SK-N-SH (cell line): Measurements from ENCODE around the gene ADAMTS6. TPM values are rescaled to one million over a fixed set of nuclear protein-coding genes. Genes with fewer than 3 reads are reported as not detected.

Experiments used
- CTCF ChIA-PET: fragments of 300-600, 350-600 bp; formaldehyde crosslinking; extraction: SDS; loops from one replicate; lab custom pipeline; 2021; lab: Yijun Ruan, JAX
- POLR2A ChIA-PET: fragments of 350-600 bp; sonication (Branson Sonifier 250); formaldehyde crosslinking; extraction: SDS; loops from one replicate; lab custom pipeline; 2020; ENCODE audit warnings: antibody characterized with exemption, inconsistent platforms; lab: Yijun Ruan, JAX
- DNase-seq: peaks from one replicate; pipeline ENCODE4 v3.0.0; 2012
- H2AFZ ChIP-seq: fragments of 200-600 bp; sonication (generic); 2 replicates; pipeline ENCODE4 v1.8.1; 2016; ENCODE audit warnings: antibody characterized with exemption, mild to moderate bottlenecking, low read depth
- H3F3A ChIP-seq: fragments of 200-600 bp; sonication (generic); replicated peaks from 2 replicates; pipeline ENCODE3; 2016; ENCODE audit warnings: antibody characterized with exemption, mild to moderate bottlenecking; ENCODE audit not compliant: insufficient read depth
- H3K27ac ChIP-seq, 2 experiments: fragments of 200-500 bp in 1 of 2; fragments of 200-600 bp in 1 of 2; sonication (Bioruptor generic) in 1 of 2; sonication (generic), shearing (Covaris generic) in 1 of 2; 2 replicates each; pipeline versions ENCODE4 v1.5.1 to v1.6.1; 2014 to 2016; ENCODE audit warnings: low read depth in 2 of 2, inconsistent platforms in 1 of 2, low read length in 1 of 2, mild to moderate bottlenecking in 1 of 2, mixed read lengths in 1 of 2
- H3K27me3 ChIP-seq: fragments of 200-600 bp; sonication (generic), shearing (Covaris generic); 2 replicates; pipeline ENCODE4 v1.6.1; 2016; ENCODE audit warnings: mixed run types; ENCODE audit not compliant: insufficient read depth
- H3K36me3 ChIP-seq, 2 experiments: fragments of 200-500 bp in 1 of 2; fragments of 200-600 bp in 1 of 2; sonication (Bioruptor generic) in 1 of 2; sonication (generic) in 1 of 2; replicated peaks in 1 of 2; 2 replicates each; pipeline versions ENCODE3 to v1.5.1; 2014 to 2016; ENCODE audit warnings: low read length in 1 of 2, mild to moderate bottlenecking in 1 of 2; ENCODE audit not compliant: insufficient read depth in 2 of 2, control insufficient read depth in 1 of 2
- H3K4me1 ChIP-seq, 2 experiments: fragments of 200-500 bp in 1 of 2; fragments of 200-600 bp in 1 of 2; sonication (Bioruptor generic) in 1 of 2; sonication (generic), shearing (Covaris generic) in 1 of 2; 2 replicates each; pipeline versions ENCODE4 v1.5.1 to v1.6.1; 2014 to 2016; ENCODE audit warnings: low read depth in 1 of 2, low read length in 1 of 2, mixed run types in 1 of 2; ENCODE audit not compliant: insufficient read depth in 2 of 2, control insufficient read depth in 1 of 2
- H3K4me2 ChIP-seq: fragments of 200-600 bp; sonication (generic), shearing (Covaris generic); 2 replicates; pipeline ENCODE4 v1.6.1; 2017; ENCODE audit warnings: mixed run types
- H3K4me3 ChIP-seq, 2 experiments: fragments of 200-500 bp in 1 of 2; fragments of 200-600 bp in 1 of 2; sonication (Bioruptor generic) in 1 of 2; sonication (generic), shearing (Covaris generic) in 1 of 2; 2 replicates each; pipeline versions ENCODE4 v1.5.1 to v1.8.1; 2014 to 2016; ENCODE audit warnings: low read depth in 2 of 2, inconsistent platforms in 1 of 2, low read length in 1 of 2, mild to moderate bottlenecking in 1 of 2, mixed read lengths in 1 of 2, moderate library complexity in 1 of 2
- H3K79me2 ChIP-seq: fragments of 200-600 bp; sonication (generic); 2 replicates; pipeline ENCODE4 v1.8.1; 2017; ENCODE audit warnings: mild to moderate bottlenecking; ENCODE audit not compliant: insufficient read depth
- H3K9ac ChIP-seq: fragments of 200-600 bp; sonication (generic); 2 replicates; pipeline ENCODE4 v1.6.1; 2017; ENCODE audit warnings: mixed run types
- H3K9me2 ChIP-seq: fragments of 200-600 bp; sonication (generic); 2 replicates; pipeline ENCODE4 v1.6.1; 2017; ENCODE audit warnings: mixed run types
- H3K9me3 ChIP-seq: fragments of 200-600 bp; sonication (generic); 2 replicates; pipeline ENCODE4 v1.6.1; 2017; ENCODE audit warnings: mixed run types, mild to moderate bottlenecking, moderate library complexity
- H4K20me1 ChIP-seq: fragments of 200-600 bp; sonication (generic); 2 replicates; pipeline ENCODE4 v1.6.1; 2017; ENCODE audit warnings: mild to moderate bottlenecking, mixed run types; ENCODE audit not compliant: insufficient read depth
- CTCF ChIP-seq: fragments of 200-600 bp; sonication (generic); IDR thresholded peaks from 2 replicates; pipeline ENCODE4 v1.6.1; 2017; ENCODE audit warnings: antibody characterized with exemption, mild to moderate bottlenecking, moderate library complexity
- ELF1 ChIP-seq: IDR thresholded peaks from 2 replicates; pipeline ENCODE4 v1.4.0; 2012
- EZH2phosphoT487 ChIP-seq: fragments of 200-600 bp; sonication (generic); IDR thresholded peaks from 2 replicates; pipeline ENCODE4 v1.6.1; 2017; ENCODE audit warnings: low read depth, mixed run types, mild to moderate bottlenecking, antibody characterized with exemption, moderate library complexity, borderline replicate concordance
- FOSL2 ChIP-seq: IDR thresholded peaks from 2 replicates; pipeline ENCODE4 v1.4.0; 2012; ENCODE audit warnings: low read depth, mild to moderate bottlenecking, moderate library complexity, borderline replicate concordance
- FOXJ3 ChIP-seq: sonication (generic); formaldehyde crosslinking; IDR thresholded peaks from 2 replicates; pipeline ENCODE4 v1.5.1; 2020; ENCODE audit warnings: mild to moderate bottlenecking, missing genetic modification reagents
- GABPA ChIP-seq: IDR thresholded peaks from 2 replicates; pipeline ENCODE4 v1.4.0; 2012; ENCODE audit warnings: low read depth, mild to moderate bottlenecking
- JUND ChIP-seq: IDR thresholded peaks from 2 replicates; pipeline ENCODE4 v1.4.0; 2012
- MAX ChIP-seq: IDR thresholded peaks from 2 replicates; pipeline ENCODE4 v1.4.0; 2012; ENCODE audit warnings: low read depth
- MEF2A ChIP-seq: IDR thresholded peaks from 2 replicates; pipeline ENCODE4 v1.4.0; 2012; ENCODE audit warnings: low read depth, borderline replicate concordance
- NFIC ChIP-seq: IDR thresholded peaks from 2 replicates; pipeline ENCODE4 v1.4.0; 2012; ENCODE audit warnings: borderline replicate concordance
- NRF1 ChIP-seq: IDR thresholded peaks from 2 replicates; pipeline ENCODE4 v1.6.1; 2012; ENCODE audit warnings: low read depth, mild to moderate bottlenecking, low read length
- RCOR1 ChIP-seq: fragments of 150-350 bp; IDR thresholded peaks from 2 replicates; pipeline ENCODE4 v1.6.1; 2017; ENCODE audit warnings: antibody characterized with exemption, low read length
- SMC3 ChIP-seq: IDR thresholded peaks from 2 replicates; pipeline ENCODE4 v1.6.1; 2012; ENCODE audit warnings: low read depth, low read length, improper control_type of control experiment
- TAF1 ChIP-seq: IDR thresholded peaks from 2 replicates; pipeline ENCODE4 v1.6.1; 2012; ENCODE audit warnings: low read depth, mild to moderate bottlenecking, low read length, moderate library complexity, borderline replicate concordance
- TEAD4 ChIP-seq: IDR thresholded peaks from 2 replicates; pipeline ENCODE4 v1.4.0; 2012; ENCODE audit warnings: mild to moderate bottlenecking, borderline replicate concordance; ENCODE audit not compliant: insufficient read depth
- USF1 ChIP-seq: IDR thresholded peaks from 2 replicates; pipeline ENCODE4 v1.4.0; 2012; ENCODE audit warnings: low read depth, borderline replicate concordance
- USF2 ChIP-seq: fragments of 150-350 bp; IDR thresholded peaks from 2 replicates; pipeline ENCODE4 v1.6.1; 2017; ENCODE audit warnings: antibody characterized with exemption, low read length, low read depth, borderline replicate concordance
- ZBTB33 ChIP-seq: IDR thresholded peaks from 2 replicates; pipeline ENCODE4 v1.4.0; 2012; ENCODE audit warnings: low read depth, borderline replicate concordance
- WGBS: methylation state at CpG from one replicate; pipeline ENCODE4 v1.1.6; 2017; ENCODE audit warnings: low lambda C conversion rate; 5-methylcytosine and 5-hydroxymethylcytosine counted together
- polyA plus RNA-seq, 3 experiments: library from polyadenylated mRNA; depleted of rRNA; stranded (reverse); fragments of >200 nt; gene quantifications; 2 replicates each; pipeline ENCODE4 v1.2.3, GENCODE V29; 2012

The ADAMTS6 gene
- polyA plus RNA-seq, 1 of the 3 experiments (the other 2 are of a cell fraction), result 15.0 TPM

- POLR2A ChIA-PET, result no interaction called here
- TF ChIP-seq ELF1 (no peak), CTCF (no peak), NRF1 (no peak), FOSL2 (no peak), SMC3 (no peak), FOXJ3 (CRISPR knock-in tag) (no peak), TEAD4 (no peak), MAX (no peak), MEF2A (no peak), ZBTB33 (no peak), EZH2phosphoT487 (no peak), NFIC (no peak), JUND (no peak), USF1 (no peak), USF2 (no peak), GABPA (no peak), RCOR1 (no peak), TAF1 (no peak)
- no peaks in the 10 kb centered on the region for H3K79me2 ChIP-seq
- H4K20me1 ChIP-seq, result no peaks in the 10 kb centered on the region
- H3K4me2 ChIP-seq, result no peak overlapping the region
- DNase-seq, result no peak
- no peaks in the 10 kb centered on the region for H3K27me3 ChIP-seq
- no peaks in the 10 kb centered on the region for H3K9me2 ChIP-seq
- H3K4me3 ChIP-seq, result no peak overlapping the region
- no peak overlapping the region for H2AFZ ChIP-seq
- no peak overlapping the region for H3K27ac ChIP-seq
- H3F3A ChIP-seq, result peaks cover 15% of the 10 kb centered on the region
- H3K4me1 ChIP-seq, result no peaks in the 10 kb centered on the region
- CTCF ChIA-PET, result no interaction called here
- peaks cover 0 to 54% of the 10 kb centered on the region in 2 experiments for H3K36me3 ChIP-seq
- H3K9me3 ChIP-seq, result no peaks in the 10 kb centered on the region
- 91% methylated on average over 3 of the region's 3 CpGs for WGBS
- H3K9ac ChIP-seq, result no peak overlapping the region
Observed at GRCh38 chr5:65255294-65255693, 226.4 kb downstream of the ADAMTS6 start.
